Prostate gland (tissue), 2 donors: ENCODE measurements around the gene PLAAT5. TPM values are rescaled to one million over a fixed set of nuclear protein-coding genes. Genes with fewer than 3 reads are reported as not detected.
A peak's percentile ranks its signal among the peaks of the same experiment; 100 is the strongest.

Experiments
- DNase-seq: peaks from one replicate; pipeline ENCODE4 v3.0.0-alpha.2; 2019; ENCODE audit warnings: low spot score
- H3K27ac ChIP-seq, 2 donors: fragments of 200-600 bp; sonication (generic); 2 replicates each; pipeline ENCODE4 v1.5.1; 2017 to 2019
- H3K27me3 ChIP-seq: fragments of 200-600 bp; sonication (generic); replicated peaks from 2 replicates; pipeline ENCODE4 v1.5.1; 2019; ENCODE audit not compliant: insufficient read depth
- H3K36me3 ChIP-seq, 2 donors: fragments of 200-600 bp; sonication (generic); 1 replicate in 1 of 2; 2 replicates in 1 of 2; pipeline versions ENCODE4 v1.5.1 to v1.8.1; 2017 to 2019
- H3K4me1 ChIP-seq: fragments of 200-600 bp; sonication (generic); replicated peaks from 2 replicates; pipeline ENCODE4 v1.5.1; 2019
- H3K4me3 ChIP-seq, 2 donors: fragments of 200-600 bp; sonication (generic); 2 replicates each; pipeline ENCODE4 v1.5.1; 2017 to 2019
- H3K9me3 ChIP-seq: fragments of 200-600 bp; sonication (generic); 2 replicates; pipeline ENCODE4 v1.5.1; 2017
- CTCF ChIP-seq, 4 experiments: fragments of 200-600 bp in 2 of 4; fragments of 450-650 bp in 2 of 4; sonication (generic) in 2 of 4; IDR thresholded peaks; 1 replicate in 3 of 4; 2 replicates in 1 of 4; pipeline ENCODE4 v1.5.1; 2016 to 2019; ENCODE audit warnings: antibody characterized with exemption in 4 of 4, mild to moderate bottlenecking in 2 of 4, moderate library complexity in 2 of 4
- POLR2A ChIP-seq: fragments of 450-650 bp; IDR thresholded peaks from one replicate; pipeline ENCODE4 v1.6.1; 2016; ENCODE audit warnings: antibody characterized with exemption, mild to moderate bottlenecking
- POLR2AphosphoS5 ChIP-seq: sonication (generic); formaldehyde crosslinking; IDR thresholded peaks from one replicate; pipeline ENCODE4 v1.6.1; 2017; ENCODE audit warnings: antibody characterized with exemption
- WGBS: methylation state at CpG from one replicate; pipeline ENCODE4 v1.1.5; 2018; 5-methylcytosine and 5-hydroxymethylcytosine counted together
- intact Hi-C: fragments of 100-400 bp; cut with DNase I; formaldehyde crosslinking; loops from one replicate; pipeline ENCODE4 v1.14.2; 2022
- total RNA-seq, 2 donors: library from RNA; depleted of rRNA; stranded (reverse); fragments of >200 nt; gene quantifications; one replicate each; pipeline ENCODE4 v1.1.0, GENCODE V29; 2016

The PLAAT5 gene
- total RNA-seq, 2 donors from 2014 or later = 25.7 TPM; not detected in 1

- Histone ChIP-seq H3K27ac (no peak overlapping the region), H3K36me3 (no peaks in the 10 kb centered on the region), H3K4me3 (no peak overlapping the region), H3K27me3 (no peaks in the 10 kb centered on the region), H3K4me1 (no peaks in the 10 kb centered on the region), H3K9me3 (no peaks in the 10 kb centered on the region)
- intact Hi-C loops = no loop called here
- 93% methylated on average over 7 of the region's 7 CpGs for WGBS
- no peak for TF ChIP-seq POLR2AphosphoS5
- no peak for TF ChIP-seq CTCF (IDR thresholded peaks at IDR 0.05)
- TF ChIP-seq POLR2A = no peak
- DNase-seq = no peak
Observed at GRCh38 chr11:63512816-63513215, 21.8 kb upstream of the PLAAT5 start.

- TF ChIP-seq POLR2AphosphoS5 = no peak
- no peak for TF ChIP-seq POLR2A
- no peak for TF ChIP-seq CTCF (IDR thresholded peaks at IDR 0.05)
- Histone ChIP-seq H3K4me1 (no peaks in the 10 kb centered on the region), H3K36me3 (no peaks in the 10 kb centered on the region), H3K27ac (no peak overlapping the region), H3K9me3 (no peaks in the 10 kb centered on the region), H3K27me3 (no peaks in the 10 kb centered on the region), H3K4me3 (no peak overlapping the region)
- DNase-seq = no peak
- intact Hi-C loops = no loop called here
- 53% methylated on average over 11 of the region's 11 CpGs for WGBS
Observed at GRCh38 chr11:63511048-63511748, 20.2 kb upstream of the PLAAT5 start.

- Histone ChIP-seq H3K4me1 (no peaks in the 10 kb centered on the region), H3K27me3 (no peaks in the 10 kb centered on the region), H3K9me3 (no peaks in the 10 kb centered on the region), H3K27ac (no peak overlapping the region), H3K36me3 (no peaks in the 10 kb centered on the region), H3K4me3 (no peak overlapping the region)
- 75% methylated on average over 7 of the region's 7 CpGs for WGBS
- TF ChIP-seq CTCF (IDR thresholded peaks at IDR 0.05) = no peak
- TF ChIP-seq POLR2AphosphoS5 = no peak
- no peak for TF ChIP-seq POLR2A
- DNase-seq = no peak
- intact Hi-C loops = no loop called here
Observed at GRCh38 chr11:63510360-63511047, 19.5 kb upstream of the PLAAT5 start.

- WGBS = 92% methylated on average over 12 of the region's 12 CpGs
- Histone ChIP-seq H3K27ac (no peak overlapping the region), H3K36me3 (no peaks in the 10 kb centered on the region), H3K9me3 (no peaks in the 10 kb centered on the region), H3K27me3 (no peaks in the 10 kb centered on the region), H3K4me3 (no peak overlapping the region), H3K4me1 (no peaks in the 10 kb centered on the region)
- intact Hi-C loops = no loop called here
- no peak for DNase-seq
- no peak for TF ChIP-seq CTCF (IDR thresholded peaks at IDR 0.05)
- TF ChIP-seq POLR2A = no peak
- TF ChIP-seq POLR2AphosphoS5 = no peak
Observed at GRCh38 chr11:63508745-63509144, 17.8 kb upstream of the PLAAT5 start.

- WGBS = 86% methylated on average over 3 of the region's 3 CpGs
Observed at GRCh38 chr11:63508009-63508408, 17.0 kb upstream of the PLAAT5 start.

More at GRCh38 chr11:63508009-63508408, 17.0 kb upstream of the PLAAT5 start:
- H3K27ac ChIP-seq = no peak overlapping the region
- TF ChIP-seq CTCF (IDR thresholded peaks at IDR 0.05) (peak in 1 of 4 experiments; percentile 27), POLR2A (no peak), POLR2AphosphoS5 (no peak)
- no peaks in the 10 kb centered on the region for H3K36me3 ChIP-seq
- no peaks in the 10 kb centered on the region for H3K4me1 ChIP-seq
- DNase-seq = no peak
- H3K27me3 ChIP-seq = no peaks in the 10 kb centered on the region
- intact Hi-C loops = no loop called here
- H3K9me3 ChIP-seq = no peaks in the 10 kb centered on the region
- no peak overlapping the region for H3K4me3 ChIP-seq
